HG03095 (cell line): ENCODE results near the gene ZNF148.

ENCODE experiments used
- ATAC-seq: cut with Tn5 transposase; IDR thresholded peaks from one replicate; pipeline ENCODE4 v1.9.1; 2021; ENCODE audit warnings: moderate library complexity; ENCODE audit not compliant: unreplicated experiment

Gene ZNF148

GRCh38 chr3:125192190-125193035 is 182.7 kb downstream of the ZNF148 start:
- peak; percentile 54 for ATAC-seq

DNA sequence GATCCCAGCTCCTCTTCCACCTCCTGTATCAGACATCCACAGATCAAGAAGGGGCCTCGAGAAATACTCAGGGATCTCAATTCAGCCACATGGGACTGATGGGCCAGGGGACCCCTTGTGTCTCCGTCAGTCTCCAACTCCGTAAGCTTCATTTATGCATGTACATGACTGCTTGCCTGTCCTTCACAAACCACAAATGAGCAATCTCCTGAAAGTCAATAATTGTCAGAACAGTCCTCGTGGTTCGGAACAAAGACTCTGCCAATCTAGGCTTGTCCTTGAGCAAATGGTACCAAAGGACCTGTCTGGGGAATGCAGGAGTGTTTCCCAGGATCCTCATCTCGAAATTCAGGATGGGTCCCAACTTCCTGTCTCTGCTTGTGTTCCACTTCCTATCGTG is 183.4 kb downstream of the ZNF148 start:
- no peak for ATAC-seq

GRCh38 chr3:125191256-125191655 is 183.9 kb downstream of the ZNF148 start:
- no peak for ATAC-seq

DNA sequence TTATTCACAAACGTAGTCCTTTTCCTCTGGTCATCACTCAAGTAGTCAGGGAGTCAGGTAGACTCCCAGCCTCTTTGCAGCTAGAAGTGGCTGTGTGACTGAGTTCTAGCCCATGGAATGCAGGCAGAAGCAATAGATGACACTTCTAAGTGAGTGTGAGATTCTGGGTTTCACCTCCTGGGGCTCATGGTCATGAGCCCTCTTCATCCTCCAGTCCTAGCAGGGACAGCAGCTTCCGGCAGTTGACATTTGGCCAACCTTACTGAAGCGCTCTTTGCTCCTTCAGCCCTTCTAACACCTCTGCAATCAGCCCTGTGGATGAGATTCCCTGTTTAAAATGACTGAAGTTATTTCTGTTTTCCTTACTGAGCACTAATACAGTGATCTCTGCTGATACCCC is 184.3 kb downstream of the ZNF148 start:
- no peak for ATAC-seq

- no peak for ATAC-seq
These were observed 185.6 kb downstream of the ZNF148 start for GRCh38 chr3:125189378-125190165.

- ATAC-seq = no peak
These were observed 186.2 kb downstream of the ZNF148 start for GRCh38 chr3:125188955-125189354.

DNA sequence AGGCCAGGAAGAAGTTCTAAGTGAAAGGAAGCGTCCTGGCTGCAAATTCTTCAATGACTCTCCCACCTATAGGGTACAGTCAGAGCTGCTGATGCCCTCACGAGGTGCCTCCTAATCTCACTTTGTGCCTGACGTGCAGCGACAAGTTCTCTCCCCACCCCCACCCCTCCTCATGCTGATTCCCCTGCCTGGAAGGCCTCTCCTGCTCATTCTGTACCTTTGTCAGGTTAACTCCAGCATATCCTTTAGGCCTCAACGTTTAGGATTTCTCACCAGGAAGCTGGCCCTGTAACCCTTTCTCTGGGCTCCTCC is 187.6 kb downstream of the ZNF148 start:
- ATAC-seq = no peak

- no peak for ATAC-seq
These were observed 188.1 kb downstream of the ZNF148 start for GRCh38 chr3:125186800-125187598.

- ATAC-seq = peak; percentile 76
These were observed 188.8 kb downstream of the ZNF148 start for GRCh38 chr3:125186261-125186787.

DNA sequence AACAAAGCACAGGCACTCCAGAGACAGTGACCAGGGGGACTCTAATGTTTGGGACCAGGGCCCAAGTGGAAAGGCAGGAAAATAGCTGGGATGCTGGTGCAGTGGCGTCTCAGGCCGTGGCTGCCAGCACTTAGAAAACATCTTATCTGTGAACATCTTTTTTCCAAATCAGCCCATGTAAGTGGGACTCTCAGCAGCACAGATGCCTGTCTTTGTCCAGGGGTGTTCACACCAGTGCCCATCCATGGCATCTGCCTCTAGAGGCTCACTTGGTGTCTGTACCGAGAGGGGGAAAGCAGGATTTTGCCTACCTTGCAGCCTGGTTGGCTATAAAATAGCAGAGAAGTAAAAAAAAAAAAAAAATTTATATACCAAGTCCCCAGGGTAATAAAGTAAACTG is 189.3 kb downstream of the ZNF148 start:
- peak; percentile 21 for ATAC-seq

DNA sequence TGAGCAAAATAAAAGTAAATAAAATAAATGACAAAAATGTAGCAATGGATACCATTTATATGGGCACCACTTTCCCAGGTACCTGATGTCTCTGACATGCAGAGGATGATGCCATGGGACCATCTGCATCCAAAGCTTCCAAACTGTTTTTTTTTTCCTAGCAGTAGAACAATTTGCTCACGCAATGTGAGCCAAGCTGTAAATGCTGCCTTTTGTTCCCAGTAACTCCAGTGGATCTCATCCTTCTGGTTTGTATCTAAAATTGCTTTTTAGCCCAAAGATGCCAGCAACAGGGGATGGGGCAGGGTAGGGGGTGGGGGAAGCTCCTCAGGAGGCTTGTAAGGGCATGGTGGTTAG is 195.3 kb downstream of the ZNF148 start:
- ATAC-seq = no peak

DNA sequence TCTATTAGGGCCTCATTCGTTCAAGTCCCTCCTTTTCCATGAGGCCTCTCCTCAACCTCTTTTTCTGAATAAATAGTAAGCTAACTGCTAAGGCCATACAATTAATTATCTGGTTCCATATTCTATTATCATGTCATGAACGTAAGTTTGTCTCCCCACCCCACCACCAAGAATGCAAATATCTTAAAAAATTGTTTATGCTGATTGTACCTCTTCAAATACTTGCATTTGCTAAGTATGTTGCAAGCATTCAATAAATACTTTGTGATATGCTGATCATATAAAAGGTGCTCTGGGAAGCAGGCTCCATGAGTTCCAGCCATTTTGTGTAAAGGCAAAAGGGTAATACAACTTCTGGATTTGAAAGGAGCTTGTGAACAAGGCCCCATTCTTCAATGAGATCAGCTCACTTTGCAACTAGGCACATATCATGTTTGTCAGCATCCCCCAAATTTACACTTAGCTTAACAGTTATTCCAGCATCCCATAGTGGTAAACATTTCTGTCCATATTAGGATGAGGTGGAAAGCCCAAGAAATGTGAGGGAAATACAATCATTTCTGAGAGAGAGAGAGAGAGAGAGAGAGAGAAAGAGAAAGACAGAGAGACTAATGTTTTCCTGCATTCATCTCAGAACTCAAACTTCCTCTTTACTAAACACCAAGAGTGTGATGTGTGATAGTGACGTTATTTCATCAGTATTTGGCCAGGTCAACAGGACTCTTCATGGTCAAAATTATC is 195.8 kb downstream of the ZNF148 start:
- no peak for ATAC-seq

DNA sequence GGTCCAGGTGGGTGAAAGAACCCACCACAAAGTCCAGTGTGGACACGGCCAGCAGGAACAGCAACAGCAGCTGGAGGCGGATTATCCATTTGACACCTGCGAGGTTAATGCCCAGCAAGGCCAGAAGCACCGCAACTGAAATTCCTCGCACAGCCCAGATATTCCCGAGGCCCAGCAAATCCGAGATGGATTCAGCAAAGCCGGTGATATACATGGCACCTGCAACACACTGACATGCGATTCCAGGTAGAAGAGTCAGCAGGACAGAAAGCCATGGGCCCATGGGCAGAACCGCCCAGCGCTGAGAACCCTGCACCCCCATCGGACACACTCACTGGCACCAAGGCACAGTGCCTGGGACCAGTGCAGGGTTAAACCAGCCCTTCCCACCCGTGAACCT is 197.4 kb downstream of the ZNF148 start:
- ATAC-seq = no peak
